Measurements from ENCODE around the gene ACTN3. TPM values are rescaled to one million over a fixed set of nuclear protein-coding genes. Genes with fewer than 3 reads are reported as not detected.

ACTN3 gene
- total and polyA plus RNA-seq, 3 experiments from 2014 or later, result 0.31 to 0.33 TPM; not detected in 1

DNA sequence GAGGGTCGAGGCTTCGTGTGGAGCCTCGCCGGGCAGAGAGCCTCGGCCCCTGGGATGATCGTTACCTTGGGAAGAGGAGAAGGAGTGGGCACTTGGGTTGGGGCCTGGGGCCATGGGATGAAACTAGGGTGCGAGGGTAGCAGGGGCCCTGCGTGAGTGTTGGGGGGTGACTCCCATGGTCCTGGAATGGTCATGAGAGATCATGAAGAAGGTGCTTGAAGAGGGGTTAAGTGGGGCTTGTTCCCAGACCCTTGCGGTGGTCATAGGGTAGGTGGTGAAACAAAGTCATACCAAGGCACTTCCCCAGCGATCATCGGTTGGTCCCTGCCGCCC lies 46.6 kb downstream of the ACTN3 start:
- Mint-ChIP-seq H3K9me3 (no peaks in the 10 kb centered on the region), H3K27me3 (peaks cover 0 to 3% of the 10 kb centered on the region in 2 donors)

DNA sequence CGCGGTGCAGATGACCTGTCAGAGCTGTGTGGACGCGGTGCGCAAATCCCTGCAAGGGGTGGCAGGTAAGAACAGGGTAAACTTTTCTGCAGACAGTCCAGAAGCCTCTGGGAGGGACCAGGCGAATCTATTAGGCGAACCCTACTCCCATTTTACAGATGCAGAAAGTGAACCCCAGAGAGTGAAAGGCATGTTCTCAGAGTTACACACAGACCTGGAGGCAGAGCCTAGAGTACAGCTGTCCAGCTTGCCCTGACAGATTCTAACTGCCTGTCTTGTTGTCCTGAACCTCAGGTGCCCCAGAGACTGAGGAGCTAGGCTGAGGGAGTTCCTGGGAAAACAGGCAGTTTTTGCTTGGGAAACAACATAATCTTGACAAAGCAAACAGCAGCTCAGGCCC lies 46.9 kb downstream of the ACTN3 start:
- Mint-ChIP-seq H3K4me3 (peak overlapping the region; percentile 84 to 100 (median 99)), H3K36me3 (peaks cover 0 to 10% (median 0%) of the 10 kb centered on the region in 3 donors), H3K4me1 (peaks cover 31 to 38% (median 37%) of the 10 kb centered on the region in 3 donors), H3K27me3 (peaks cover 0 to 3% of the 10 kb centered on the region in 2 donors), H3K9me3 (no peaks in the 10 kb centered on the region), H3K27ac (peak overlapping the region in 7 of 8 donors; percentile 81 to 100 (median 100))
- POLR2A ChIA-PET, result interaction anchor here (1.1 to 2.4 kb wide), 3 partner anchors 22 to 84 kb away, joined by 3 to 19 read pairs (median 13); partner anchors contain the start of genes RBM4 and RBM4B
- DNase-seq, result no peak
- Histone ChIP-seq H3K4me3 (ENCODE audit: low read length) (peak overlapping the region; percentile 96), H3K4me1 (ENCODE audit: insufficient read depth, low read length) (peaks cover 25% of the 10 kb centered on the region), H3K27ac (ENCODE audit: low read depth, low read length) (peak overlapping the region; percentile 80), H3K9me3 (ENCODE audit: low read length) (no peaks in the 10 kb centered on the region), H3K27me3 (ENCODE audit: insufficient read depth, low read length, poor library complexity, severe bottlenecking) (no peaks in the 10 kb centered on the region), H3K36me3 (ENCODE audit: insufficient read depth, low read length) (no peaks in the 10 kb centered on the region)
- CTCF ChIA-PET, result interaction anchor here (0.8 to 1.5 kb wide), 3 partner anchors 14 to 84 kb away, joined by 3 to 5 read pairs (median 5); partner anchors contain the start of gene RBM4B

More for the DNA sequence above, 46.6 kb downstream of the ACTN3 start:
- Histone ChIP-seq H3K9me3 (ENCODE audit: low read length) (no peaks in the 10 kb centered on the region), H3K4me1 (ENCODE audit: insufficient read depth, low read length) (peaks cover 25% of the 10 kb centered on the region), H3K36me3 (ENCODE audit: insufficient read depth, low read length) (no peaks in the 10 kb centered on the region), H3K27ac (ENCODE audit: low read depth, low read length) (peak overlapping the region; percentile 80), H3K4me3 (ENCODE audit: low read length) (peak overlapping the region; percentile 96), H3K27me3 (ENCODE audit: insufficient read depth, low read length, poor library complexity, severe bottlenecking) (no peaks in the 10 kb centered on the region)
- no peak for DNase-seq
- Mint-ChIP-seq H3K4me3 (peak overlapping the region; percentile 84 to 100 (median 99)), H3K4me1 (peaks cover 31 to 38% (median 37%) of the 10 kb centered on the region in 3 donors), H3K27ac (peak overlapping the region; percentile 81 to 100 (median 100)), H3K36me3 (peaks cover 0 to 8% (median 0%) of the 10 kb centered on the region in 3 donors)
- ChIA-PET CTCF (interaction anchor here (0.8 to 3.2 kb wide), 9 partner anchors 14 to 85 kb away, joined by 3 to 21 read pairs (median 5); partner anchors contain the start of genes CTSF, RBM4 and RBM4B), POLR2A (interaction anchor here (1.4 to 2.4 kb wide), 3 partner anchors 23 to 85 kb away, joined by 9 to 19 read pairs (median 13); partner anchors contain the start of genes RBM14, RBM4 and RBM4B)

DNA sequence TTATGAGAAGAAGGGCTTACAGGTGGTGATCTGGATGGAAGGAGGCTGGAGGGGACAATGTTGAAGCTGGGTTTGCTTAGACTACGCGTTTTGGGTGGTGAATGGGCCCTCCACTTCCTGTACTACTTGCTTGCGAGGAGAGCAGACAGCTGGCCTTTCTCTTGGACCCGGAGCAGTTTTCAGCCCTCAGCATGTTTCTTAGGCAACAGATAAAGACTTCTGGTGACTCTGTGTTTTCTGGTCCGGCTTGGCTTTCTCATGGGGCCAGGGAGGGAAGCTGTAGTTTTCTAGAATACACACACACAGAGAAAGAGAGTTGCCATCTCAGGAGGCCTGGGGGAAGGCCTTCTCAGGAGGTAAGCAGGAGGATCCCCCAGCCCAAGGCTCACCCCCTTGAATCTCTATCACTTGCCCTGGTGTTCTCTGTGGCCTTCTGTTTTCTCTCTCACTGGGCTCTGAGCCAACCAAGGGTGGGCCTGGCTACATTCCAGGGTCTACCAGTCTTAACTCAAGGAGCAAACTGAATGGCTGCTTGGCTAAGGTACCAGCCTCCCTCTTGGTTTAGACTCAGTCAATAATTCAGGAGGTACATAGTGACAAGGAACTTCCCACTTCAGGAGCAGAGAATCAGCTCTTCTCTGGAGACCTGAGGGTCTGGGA lies 48.7 kb downstream of the ACTN3 start:
- peak overlapping the region in 6 of 7 donors; percentile 31 to 77 (median 52) for H3K4me3 Mint-ChIP-seq
- Histone ChIP-seq H3K9me3 (ENCODE audit: low read length) (no peaks in the 10 kb centered on the region), H3K36me3 (ENCODE audit: insufficient read depth, low read length) (no peaks in the 10 kb centered on the region), H3K4me1 (ENCODE audit: insufficient read depth, low read length) (peaks cover 25% of the 10 kb centered on the region), H3K27me3 (ENCODE audit: insufficient read depth, low read length, poor library complexity, severe bottlenecking) (no peaks in the 10 kb centered on the region), H3K27ac (ENCODE audit: low read depth, low read length) (peak overlapping the region; percentile 52), H3K4me3 (ENCODE audit: low read length) (peak overlapping the region; percentile 24)
- peaks cover 31 to 38% (median 37%) of the 10 kb centered on the region in 3 donors for H3K4me1 Mint-ChIP-seq
- ChIA-PET POLR2A (interaction anchor here (0.5 to 1.6 kb wide), 5 partner anchors 21 to 278 kb away, joined by 3 to 5 read pairs (median 4); partner anchors contain the start of gene RBM14), CTCF (interaction anchor here (1.1 to 1.9 kb wide), 6 partner anchors 15 to 239 kb away, joined by 3 read pairs; partner anchors contain the start of gene RBM4B)
- H3K36me3 Mint-ChIP-seq, result peaks cover 0 to 21% (median under 1%) of the 10 kb centered on the region in 3 donors
- H3K9me3 Mint-ChIP-seq, result no peaks in the 10 kb centered on the region
- H3K27me3 Mint-ChIP-seq, result no peaks in the 10 kb centered on the region
- peak in 1 of 5 donors; percentile 25 for DNase-seq
- peak overlapping the region in 6 of 8 donors; percentile 48 to 89 (median 65) for H3K27ac Mint-ChIP-seq

- H3K4me1 ChIP-seq (ENCODE audit: insufficient read depth, low read length), result peaks cover 12% of the 10 kb centered on the region
- no peak for DNase-seq
- Mint-ChIP-seq H3K9me3 (no peaks in the 10 kb centered on the region), H3K4me1 (peaks cover 14 to 19% (median 18%) of the 10 kb centered on the region in 3 donors), H3K27me3 (no peaks in the 10 kb centered on the region), H3K36me3 (peaks cover 0 to 35% (median 5%) of the 10 kb centered on the region in 3 donors), H3K4me3 (no peak overlapping the region), H3K27ac (no peak overlapping the region)
- CTCF ChIA-PET, result interaction anchor here (1.5 kb wide), 1 partner anchor 19 kb away, joined by 3 read pairs; no protein-coding TSS in a partner anchor
- POLR2A ChIA-PET, result interaction anchor here (1.2 kb wide), 1 partner anchor 79 kb away, joined by 4 read pairs; the partner anchor contains the start of gene RBM4B
- H3K4me3 ChIP-seq (ENCODE audit: low read length), result no peak overlapping the region
- H3K9me3 ChIP-seq (ENCODE audit: low read length), result no peaks in the 10 kb centered on the region
- H3K36me3 ChIP-seq (ENCODE audit: insufficient read depth, low read length), result no peaks in the 10 kb centered on the region
- H3K27ac ChIP-seq (ENCODE audit: low read depth, low read length), result no peak overlapping the region
- H3K27me3 ChIP-seq (ENCODE audit: insufficient read depth, low read length, poor library complexity, severe bottlenecking), result no peaks in the 10 kb centered on the region
These were observed 52.3 kb downstream of the ACTN3 start for GRCh38 chr11:66598993-66599392.

GRCh38 chr11:66600219-66600618 lies 53.5 kb downstream of the ACTN3 start:
- POLR2A ChIA-PET, result interaction anchor here (1.2 kb wide), 1 partner anchor 77 kb away, joined by 4 read pairs; the partner anchor contains the start of gene RBM4B
- Histone ChIP-seq H3K9me3 (ENCODE audit: low read length) (no peaks in the 10 kb centered on the region), H3K4me1 (ENCODE audit: insufficient read depth, low read length) (peaks cover 2% of the 10 kb centered on the region), H3K4me3 (ENCODE audit: low read length) (no peak overlapping the region), H3K27me3 (ENCODE audit: insufficient read depth, low read length, poor library complexity, severe bottlenecking) (no peaks in the 10 kb centered on the region), H3K27ac (ENCODE audit: low read depth, low read length) (no peak overlapping the region), H3K36me3 (ENCODE audit: insufficient read depth, low read length) (peaks cover 4% of the 10 kb centered on the region)
- Mint-ChIP-seq H3K4me3 (no peak overlapping the region), H3K27ac (peak overlapping the region in 1 of 8 donors; percentile 79), H3K4me1 (peaks cover 7 to 12% (median 12%) of the 10 kb centered on the region in 3 donors), H3K27me3 (no peaks in the 10 kb centered on the region), H3K36me3 (peaks cover 0 to 46% (median 5%) of the 10 kb centered on the region in 3 donors), H3K9me3 (no peaks in the 10 kb centered on the region)
- CTCF ChIA-PET, result no interaction called here
- DNase-seq, result no peak

GRCh38 chr11:66600631-66601233 lies 54.0 kb downstream of the ACTN3 start:
- no peak overlapping the region for H3K4me3 Mint-ChIP-seq
- Histone ChIP-seq H3K27me3 (ENCODE audit: insufficient read depth, low read length, poor library complexity, severe bottlenecking) (no peaks in the 10 kb centered on the region), H3K4me3 (ENCODE audit: low read length) (no peak overlapping the region), H3K36me3 (ENCODE audit: insufficient read depth, low read length) (peaks cover 6% of the 10 kb centered on the region), H3K27ac (ENCODE audit: low read depth, low read length) (no peak overlapping the region), H3K4me1 (ENCODE audit: insufficient read depth, low read length) (no peaks in the 10 kb centered on the region), H3K9me3 (ENCODE audit: low read length) (no peaks in the 10 kb centered on the region)
- peaks cover 2 to 7% (median 7%) of the 10 kb centered on the region in 3 donors for H3K4me1 Mint-ChIP-seq
- no peaks in the 10 kb centered on the region for H3K27me3 Mint-ChIP-seq
- no peaks in the 10 kb centered on the region for H3K9me3 Mint-ChIP-seq
- DNase-seq, result no peak
- H3K27ac Mint-ChIP-seq, result peak overlapping the region in 2 of 8 donors; percentile 29 to 79
- POLR2A ChIA-PET, result no interaction called here
- H3K36me3 Mint-ChIP-seq, result peaks cover 0 to 51% (median 8%) of the 10 kb centered on the region in 3 donors
- CTCF ChIA-PET, result no interaction called here

DNA sequence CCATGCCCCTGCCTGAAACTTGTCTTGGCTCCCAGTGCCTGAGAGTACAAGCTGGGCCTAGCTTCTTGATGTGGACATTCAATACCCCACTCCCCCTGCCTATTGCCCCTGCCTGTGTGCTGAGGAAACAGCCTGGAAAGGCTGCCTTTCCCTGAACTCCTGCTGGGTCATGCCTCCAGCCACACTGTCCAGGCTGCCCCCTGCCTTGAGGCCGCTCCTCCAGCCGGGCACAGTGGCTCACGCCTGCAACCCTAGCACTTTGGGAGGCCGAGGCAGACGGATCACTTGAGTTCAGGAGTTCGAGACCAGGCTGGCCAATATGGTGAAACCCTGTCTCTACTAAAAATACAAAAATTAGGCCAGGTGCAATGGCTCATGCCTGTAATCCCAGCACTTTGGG lies 56.4 kb downstream of the ACTN3 start:
- ChIA-PET POLR2A (no interaction called here), CTCF (no interaction called here)
- Histone ChIP-seq H3K27ac (ENCODE audit: low read depth, low read length) (no peak overlapping the region), H3K4me1 (ENCODE audit: insufficient read depth, low read length) (no peaks in the 10 kb centered on the region), H3K4me3 (ENCODE audit: low read length) (no peak overlapping the region), H3K36me3 (ENCODE audit: insufficient read depth, low read length) (peaks cover 6% of the 10 kb centered on the region), H3K27me3 (ENCODE audit: insufficient read depth, low read length, poor library complexity, severe bottlenecking) (no peaks in the 10 kb centered on the region), H3K9me3 (ENCODE audit: low read length) (no peaks in the 10 kb centered on the region)
- Mint-ChIP-seq H3K4me1 (no peaks in the 10 kb centered on the region), H3K4me3 (no peak overlapping the region), H3K27me3 (no peaks in the 10 kb centered on the region), H3K9me3 (no peaks in the 10 kb centered on the region), H3K27ac (peak overlapping the region in 1 of 8 donors; percentile 60), H3K36me3 (peaks cover 0 to 61% (median 8%) of the 10 kb centered on the region in 3 donors)
- no peak for DNase-seq
